ENCODE results near the gene NPC2.
A peak's percentile ranks its signal among the peaks of the same experiment; 100 is the strongest.

The NPC2 gene

DNA sequence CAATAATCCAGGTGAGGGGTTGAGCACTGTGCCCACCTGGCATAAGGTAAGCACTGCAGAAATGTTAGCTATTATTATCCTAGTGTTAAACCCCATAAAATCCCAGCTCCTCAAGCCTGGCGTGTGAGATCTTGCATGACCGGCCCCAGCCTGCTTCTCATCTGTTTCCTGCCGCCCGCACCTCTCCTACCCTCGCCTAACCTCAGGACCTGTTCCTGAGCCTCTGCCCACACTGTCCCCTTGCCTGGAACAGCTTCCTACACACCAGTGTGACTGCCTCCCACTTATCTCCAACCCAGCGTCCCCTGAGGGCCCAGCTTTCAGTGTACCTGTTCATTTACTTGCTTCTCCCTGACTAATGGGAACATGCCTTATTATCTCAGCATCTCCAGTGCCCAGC is 25.1 kb upstream of the NPC2 start:
- no peak for DNase-seq

DNA sequence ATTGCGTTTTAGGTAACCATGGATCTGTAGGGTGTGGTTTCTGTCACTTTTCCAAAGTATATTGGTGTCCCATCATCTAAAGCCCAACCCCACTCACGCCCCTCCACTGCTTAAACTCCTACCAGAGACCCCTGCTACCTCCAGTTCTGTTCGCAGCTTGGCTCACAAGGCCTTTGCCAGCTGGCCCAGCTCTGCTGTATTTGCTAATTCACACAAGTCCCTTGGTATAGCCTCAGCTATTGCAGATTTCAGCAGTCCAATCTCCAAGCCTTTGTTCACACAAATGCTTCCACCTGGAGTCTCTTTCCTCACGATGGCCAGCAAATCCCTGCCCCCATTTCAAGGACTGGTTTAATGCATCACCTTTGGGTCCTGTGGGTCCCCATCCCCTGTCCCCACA is 24.6 kb upstream of the NPC2 start:
- DNase-seq = no peak

DNA sequence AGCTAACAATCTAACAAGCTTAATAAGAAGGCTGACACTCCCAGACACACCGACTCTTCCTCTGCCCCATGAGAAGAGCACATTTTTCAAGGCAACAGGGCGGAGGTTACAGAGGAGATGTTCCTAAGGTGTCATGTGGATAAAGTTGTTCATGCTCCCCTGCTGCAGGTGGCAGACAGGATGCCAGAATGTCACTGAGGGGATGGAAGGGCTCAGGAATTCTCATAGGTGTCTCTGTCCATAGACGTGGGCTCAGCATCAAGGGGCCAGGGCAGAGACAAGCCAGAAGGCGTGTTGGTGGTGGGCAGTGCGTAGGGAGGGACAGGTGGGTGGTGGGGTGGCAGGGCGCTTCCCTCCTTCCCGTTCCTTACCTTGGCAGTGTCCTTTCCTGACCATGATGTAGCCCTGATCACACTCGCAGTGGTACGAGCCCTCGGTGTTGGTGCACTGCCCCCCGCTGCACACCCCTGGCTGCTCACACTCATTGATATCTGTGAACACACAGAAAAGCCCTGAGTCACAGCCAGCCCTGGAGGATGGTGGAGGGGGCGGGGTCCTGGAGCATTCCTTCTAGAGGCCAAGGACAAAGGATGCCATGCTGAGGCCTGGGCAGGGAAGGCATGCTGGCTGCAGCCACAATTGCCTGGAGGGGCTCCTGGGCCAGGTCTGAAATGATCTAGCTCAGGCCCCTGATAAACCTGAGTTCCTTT is 23.5 kb upstream of the NPC2 start:
- no peak for DNase-seq

DNA sequence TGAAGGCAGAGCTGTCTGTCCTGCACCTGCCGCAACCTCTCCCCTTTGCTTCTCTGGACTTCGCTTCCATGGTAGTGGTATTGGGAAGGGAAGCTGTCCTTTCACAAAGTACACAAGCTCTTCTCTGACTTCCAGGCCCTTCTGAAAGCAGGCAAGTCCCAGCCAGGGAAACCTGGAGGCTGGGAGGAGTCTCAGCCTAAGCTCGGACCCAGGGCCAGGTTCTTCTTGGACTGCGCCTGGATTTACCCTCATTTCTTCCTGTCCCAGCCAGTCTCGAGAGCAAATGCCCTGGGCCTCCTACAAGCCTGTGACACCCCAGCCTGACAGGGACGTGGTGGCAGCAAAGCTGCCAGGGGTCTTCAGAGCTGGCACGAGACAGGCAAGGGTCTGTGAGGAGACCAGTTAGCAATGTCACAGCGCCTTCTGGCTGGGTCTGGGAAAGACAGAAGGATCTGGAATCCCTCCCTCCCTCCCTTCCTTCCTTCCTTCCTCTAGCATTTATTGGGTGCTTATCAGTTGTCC is 22.8 kb upstream of the NPC2 start:
- no peak for DNase-seq

DNA sequence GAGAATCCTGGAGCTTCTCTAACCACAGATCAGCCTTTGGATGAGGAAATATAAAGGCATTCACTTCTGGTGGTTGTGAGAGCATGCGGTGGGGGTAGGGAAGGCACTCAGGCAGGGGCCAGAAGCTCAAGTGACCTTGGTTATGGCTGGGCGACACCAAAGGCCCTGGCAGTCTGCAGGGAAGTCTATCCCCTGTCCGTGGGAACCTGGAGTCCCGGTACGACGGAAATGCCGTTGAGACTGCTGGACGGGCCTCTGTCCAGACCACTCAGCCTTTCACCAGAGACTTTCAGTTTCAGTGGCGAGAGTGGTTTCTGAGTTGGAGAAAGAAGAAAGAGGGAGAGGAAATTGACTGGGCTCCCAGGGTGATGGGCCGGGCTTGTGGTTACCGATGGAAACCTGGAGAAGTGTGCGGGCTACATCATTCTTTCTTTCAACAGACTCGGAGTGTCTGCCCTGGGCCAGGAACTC is 21.4 kb upstream of the NPC2 start:
- DNase-seq = peak in 1 of 2 experiments; percentile 5

DNA sequence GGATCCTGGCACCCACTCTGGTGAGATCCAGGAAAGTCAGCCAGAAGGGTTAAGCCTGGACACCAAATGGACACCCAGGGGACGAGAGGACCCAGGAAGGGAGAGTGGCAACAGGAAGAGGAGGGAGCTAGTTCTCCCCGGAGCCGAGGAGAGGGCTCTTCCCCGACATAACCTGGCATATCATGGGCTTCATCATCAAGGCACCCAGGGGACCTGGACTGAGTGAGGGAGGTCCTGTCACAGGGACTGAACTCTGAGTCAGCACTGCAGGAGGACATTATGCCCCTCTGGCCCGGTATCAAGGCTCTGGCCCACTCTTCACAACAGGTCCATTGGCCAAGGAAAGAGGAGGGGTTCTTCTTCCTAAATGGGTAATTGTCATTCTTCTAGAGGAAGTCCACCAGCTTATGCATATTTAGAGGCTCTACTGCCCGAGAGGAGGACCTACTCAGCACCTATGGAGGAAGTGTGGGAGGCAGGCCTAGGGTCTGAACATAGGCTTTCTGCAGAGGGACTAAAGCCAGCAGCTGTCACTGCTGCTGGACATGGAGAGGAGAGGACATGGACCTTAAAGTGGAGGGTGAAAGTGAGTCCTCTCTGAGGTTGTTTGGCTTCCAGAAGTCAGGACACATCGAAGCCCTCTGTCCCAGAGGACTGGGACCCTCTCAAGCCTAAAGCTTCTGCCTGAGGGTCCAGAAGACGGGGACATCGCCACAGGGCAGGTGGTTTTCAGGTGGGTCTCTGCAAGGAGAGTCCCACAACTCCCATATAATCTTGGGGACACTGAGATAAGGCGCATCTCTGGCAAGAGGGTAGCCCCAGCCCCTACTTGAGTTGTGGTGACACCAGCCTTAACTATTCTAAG is 19.1 kb upstream of the NPC2 start:
- DNase-seq = no peak

DNA sequence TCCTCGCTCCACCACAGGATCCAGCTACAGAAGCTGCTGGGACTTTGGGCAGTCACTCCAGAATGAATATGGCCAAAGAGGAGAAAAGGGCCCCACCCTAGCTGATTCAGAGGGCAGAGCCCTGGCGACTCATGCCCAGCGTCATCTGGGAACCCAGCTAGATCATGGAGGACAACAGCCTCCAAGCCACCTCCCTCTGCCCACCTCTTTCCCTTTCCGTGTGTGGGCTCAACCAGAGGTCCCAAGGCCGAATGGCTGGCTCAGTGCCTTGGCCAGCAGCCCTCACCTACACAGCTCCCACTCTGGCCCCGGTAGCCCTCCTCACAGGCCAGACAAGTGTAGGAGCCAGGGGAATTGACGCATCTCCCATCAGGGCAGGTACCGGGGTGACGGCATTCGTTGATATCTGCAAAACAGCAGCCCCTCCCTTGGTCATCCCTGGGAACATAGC is 17.9 kb upstream of the NPC2 start:
- no peak for DNase-seq

DNA sequence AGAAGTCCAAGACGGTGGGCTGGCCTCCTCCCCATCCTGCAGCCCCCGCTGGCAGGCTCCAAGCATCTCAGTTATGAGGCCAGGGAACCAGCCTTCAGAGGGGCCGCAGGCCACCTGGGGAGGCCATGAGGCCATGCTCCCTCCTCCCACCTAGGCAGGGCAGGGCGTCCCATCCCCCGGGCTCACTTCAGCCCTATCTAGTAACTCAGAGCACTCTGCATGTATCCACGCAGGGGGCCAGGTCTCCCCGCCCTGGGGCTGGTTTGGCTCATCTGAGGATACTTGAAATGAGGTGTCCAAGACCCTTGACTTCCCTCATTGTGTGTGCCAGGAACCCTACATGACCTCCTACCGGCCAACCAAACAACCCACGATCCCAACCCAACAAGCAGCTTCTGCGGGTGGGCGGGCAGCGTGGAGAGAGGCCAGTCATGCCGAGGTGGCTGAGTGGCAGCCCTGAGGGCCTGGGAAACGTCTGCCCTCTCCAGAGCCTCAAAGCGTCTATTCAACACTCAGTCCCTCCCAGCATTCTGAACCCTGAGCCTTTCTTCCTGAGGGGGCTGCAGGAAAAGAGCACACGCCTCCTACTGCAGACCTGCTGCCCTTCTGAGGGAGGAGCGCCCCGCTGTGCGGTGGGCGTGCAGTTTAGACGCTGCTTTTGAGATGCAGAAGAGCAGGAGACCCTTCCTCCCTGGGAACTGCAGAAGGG is 17.3 kb upstream of the NPC2 start:
- no peak for DNase-seq

DNA sequence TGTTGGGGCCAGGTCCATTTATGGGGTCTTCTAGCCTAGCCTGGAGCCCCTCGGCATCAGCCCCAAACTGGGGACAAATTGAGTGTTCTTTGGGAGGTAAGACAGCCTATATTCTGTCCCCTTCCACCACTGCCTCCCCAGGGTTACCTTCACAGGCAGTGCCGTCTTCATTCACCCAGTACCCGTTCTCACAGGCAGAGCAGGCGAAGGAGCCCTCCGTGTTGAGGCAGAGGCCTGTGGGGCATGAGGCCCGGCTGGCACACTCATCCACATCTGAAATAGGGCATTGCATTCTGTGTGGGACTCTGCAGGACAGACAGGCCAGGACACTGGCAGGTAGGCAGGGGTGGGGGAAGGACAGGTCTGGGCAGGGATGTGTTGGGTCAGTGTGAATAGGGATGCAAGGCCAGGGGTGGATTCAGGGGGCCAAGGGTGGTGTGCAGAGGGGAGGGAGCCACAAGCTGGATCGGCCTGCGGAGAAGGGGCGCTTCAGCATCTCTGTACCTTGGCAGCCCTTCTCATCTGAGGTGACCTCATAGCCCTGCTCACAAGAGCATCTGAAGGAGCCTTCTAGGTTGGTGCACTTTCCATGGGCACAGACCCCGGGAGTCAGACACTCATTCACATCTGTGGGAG is 16.6 kb upstream of the NPC2 start:
- DNase-seq = no peak

DNA sequence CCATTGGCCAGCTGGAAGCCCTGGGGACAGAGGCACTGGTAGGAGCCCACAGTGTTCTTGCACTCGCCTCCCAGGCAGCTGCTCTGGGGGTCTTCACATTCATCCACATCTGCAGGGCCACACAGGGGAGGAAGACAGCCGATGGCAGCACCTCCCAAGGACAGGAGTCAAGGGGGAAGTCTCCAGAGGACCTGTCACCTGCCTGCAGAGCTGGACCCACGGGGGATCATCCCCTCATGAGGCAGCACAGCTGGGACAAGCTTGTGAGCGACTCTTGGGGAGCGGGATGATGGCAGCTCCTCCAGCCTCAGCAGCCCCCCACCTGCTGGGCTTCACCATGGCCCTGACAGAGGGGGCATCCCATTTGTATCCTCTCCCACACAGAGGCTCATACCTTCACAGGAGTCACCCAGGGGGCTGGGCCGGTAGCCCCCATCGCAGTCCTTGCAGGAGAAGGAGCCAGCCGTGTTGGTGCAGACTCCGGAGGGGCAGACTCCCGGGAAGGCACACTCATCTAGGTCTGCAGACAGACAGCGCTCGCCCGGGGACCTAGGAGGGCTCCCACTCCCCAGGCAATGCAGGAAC is 15.8 kb upstream of the NPC2 start:
- DNase-seq = no peak

DNA sequence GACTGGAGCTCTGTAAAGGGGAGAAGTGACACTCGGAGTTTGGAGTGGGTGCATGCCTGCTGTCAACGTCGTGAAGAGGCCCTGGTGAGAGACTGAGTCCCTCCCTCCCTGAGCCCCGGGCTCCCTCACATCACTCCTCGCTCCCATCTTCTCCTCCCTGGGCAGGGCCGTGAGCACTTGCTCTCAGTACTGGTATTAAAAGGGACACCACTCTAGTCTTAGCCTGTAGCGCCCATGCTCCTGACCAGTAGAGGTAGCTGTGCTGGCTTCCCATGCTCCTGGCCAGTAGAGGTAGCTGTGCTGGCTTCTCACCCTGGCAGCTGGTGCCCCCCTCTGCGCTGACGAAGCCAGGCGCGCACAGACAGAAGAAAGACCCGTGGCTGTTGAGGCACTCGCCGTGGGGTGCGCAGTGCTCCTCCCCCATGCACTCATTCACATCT is 15.2 kb upstream of the NPC2 start:
- peak in 1 of 2 experiments; percentile 6 for DNase-seq

DNA sequence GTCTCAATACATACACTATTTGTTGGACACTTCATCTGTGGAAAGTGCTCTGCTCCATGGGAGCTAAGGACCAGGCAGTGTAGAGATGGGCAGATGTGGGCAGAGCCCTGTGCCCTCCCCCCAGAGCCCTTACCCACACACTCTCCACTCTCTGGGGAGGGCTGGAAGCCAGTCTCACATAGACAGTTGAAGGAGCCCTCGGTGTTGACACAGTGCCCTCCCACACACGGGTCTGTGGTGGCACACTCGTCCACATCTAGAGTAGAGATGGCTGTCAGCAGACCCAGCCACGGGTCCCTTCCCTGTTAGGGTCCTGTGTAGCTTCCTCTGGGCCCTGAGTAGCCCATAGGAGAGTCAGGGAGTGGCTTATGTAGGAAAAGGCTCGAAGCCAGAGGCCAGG is 14.7 kb upstream of the NPC2 start:
- no peak for DNase-seq

DNA sequence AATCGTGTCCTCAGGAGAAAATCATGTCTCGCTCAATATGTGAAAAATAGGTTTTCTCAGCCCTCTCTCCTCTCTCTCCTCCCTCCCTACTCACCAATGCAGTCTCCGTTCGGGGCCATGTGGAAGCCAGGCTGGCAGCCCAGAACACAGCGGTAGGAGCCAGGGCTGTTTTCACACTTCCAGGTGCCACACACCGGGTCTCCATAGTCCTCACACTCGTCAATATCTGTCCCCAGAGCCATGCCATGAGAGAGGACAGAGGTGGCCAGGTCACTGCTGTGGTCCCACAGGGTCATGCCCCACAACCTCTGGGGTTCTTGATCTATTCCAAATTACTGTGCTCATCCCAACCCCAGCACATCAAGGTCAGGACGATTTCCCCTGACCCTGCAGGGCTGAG is 14.0 kb upstream of the NPC2 start:
- DNase-seq = no peak

DNA sequence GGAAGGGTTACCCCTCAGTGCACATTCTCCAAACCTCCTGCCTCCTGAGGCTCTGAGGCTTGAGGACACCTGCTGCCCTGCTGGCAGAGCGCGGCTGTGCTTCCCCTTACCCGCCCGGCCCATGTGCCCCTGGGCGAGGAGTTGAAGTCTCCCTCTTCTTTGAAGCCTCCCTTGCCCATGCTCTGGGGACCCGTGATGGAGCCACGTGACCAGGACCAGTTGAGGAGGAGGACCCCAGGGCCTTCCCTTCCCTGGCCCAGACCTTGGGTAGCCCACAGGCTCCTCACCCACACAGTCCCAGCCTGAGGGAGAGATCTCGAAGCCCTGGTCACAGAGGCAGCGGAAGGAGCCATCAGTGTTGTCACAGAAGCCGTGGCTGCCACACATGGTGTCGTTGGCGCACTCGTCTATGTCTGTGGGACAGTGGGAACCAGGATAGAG is 13.3 kb upstream of the NPC2 start:
- no peak for DNase-seq

DNA sequence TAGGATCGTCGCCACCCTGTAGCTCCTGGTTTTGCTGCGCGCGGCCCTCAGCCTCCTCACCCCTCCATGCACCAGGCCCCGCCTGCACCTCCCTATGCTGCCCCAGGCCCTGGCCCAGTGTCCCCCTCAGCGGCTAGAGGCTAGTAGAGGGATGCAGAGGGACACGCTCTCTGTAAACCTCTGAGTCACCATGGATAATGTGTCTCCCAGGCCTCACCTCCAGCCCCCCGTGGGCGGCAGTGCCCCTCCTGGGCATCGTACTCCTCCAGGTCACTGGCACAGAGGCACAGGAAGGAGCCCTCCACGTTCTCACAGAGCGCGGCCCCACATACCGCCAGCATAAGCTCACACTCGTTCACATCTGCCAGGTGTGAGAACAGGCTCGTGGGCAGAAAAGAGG is 12.7 kb upstream of the NPC2 start:
- DNase-seq = no peak

DNA sequence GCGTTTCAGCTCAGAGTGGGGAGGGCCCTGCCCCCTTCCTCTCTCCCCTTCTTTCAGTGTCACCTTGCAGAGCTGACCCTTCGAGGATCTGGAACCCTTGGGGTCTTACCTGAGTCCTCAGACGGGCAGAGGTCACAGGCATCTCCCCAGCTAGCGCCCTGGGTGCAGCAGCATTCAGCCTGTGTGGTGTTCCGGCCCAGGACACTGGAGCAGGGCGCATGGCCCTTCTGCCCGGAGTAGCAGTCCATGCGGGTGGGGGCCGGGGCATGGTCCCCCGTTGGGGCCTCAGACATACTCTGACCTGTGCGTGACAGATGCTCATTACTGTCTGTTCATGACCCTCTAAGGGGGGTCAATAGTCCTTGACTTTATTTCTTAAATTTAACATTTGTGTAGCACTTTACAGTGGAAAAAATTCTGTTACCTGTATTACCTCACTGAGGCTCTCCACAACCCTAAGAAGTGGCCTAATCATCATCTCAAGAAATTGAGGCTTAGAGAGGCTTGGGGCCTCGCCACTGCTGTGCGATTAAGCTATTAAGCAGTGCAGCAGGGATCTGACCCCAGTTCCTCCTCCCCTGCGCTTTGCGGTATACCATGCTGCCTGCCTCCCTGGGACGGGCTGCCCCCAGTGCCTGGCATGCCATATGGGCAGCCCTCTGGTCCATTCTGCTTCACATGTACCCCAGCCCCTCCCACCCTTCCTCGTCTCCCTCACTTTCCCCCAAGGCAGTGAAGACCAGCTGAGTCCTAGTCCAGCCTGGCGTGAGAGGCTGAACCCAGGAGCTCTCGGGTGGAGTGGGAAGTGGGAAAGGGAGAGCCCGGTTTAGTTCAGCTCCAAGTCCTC is 12.0 kb upstream of the NPC2 start:
- DNase-seq = no peak

DNA sequence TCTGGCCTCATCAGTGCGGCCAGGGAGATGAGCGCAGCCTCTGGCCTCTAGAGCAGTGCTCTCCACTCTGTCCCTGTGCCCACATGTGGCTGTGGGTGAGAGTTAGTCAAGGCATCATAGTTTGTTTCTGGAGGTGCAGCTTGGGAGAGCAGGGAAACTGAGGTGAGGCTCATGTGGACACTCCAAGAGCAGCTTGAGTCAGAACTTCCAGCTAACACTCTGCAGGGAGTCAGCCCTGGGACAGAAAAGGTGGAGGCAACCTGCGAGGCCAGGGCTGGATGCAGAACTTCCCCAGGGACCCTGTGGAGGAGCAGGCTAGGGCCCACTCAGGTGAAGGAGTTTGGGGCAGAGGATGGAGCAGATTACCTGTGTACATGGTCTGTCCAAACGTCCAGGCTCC is 11.3 kb upstream of the NPC2 start:
- DNase-seq = no peak

DNA sequence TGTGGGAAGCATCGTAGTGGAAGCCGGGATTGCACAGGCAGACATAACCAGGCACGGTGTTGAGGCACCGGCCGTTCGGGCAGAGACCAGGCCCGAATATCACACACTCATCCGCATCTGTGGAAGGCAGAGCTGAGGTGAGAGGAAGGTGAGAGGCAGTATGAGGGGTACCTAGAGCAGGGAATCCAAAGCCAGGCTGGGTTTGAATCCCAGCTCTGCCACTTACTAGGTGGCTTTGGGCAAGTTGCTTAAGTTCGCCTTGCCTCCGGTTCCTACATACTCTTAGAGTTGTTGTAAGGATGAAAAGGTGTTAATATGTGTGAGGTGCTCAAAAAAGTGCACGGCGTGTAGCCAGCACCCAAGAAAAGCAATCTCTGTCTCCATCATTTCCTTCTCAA is 10.8 kb upstream of the NPC2 start:
- no peak for DNase-seq

DNA sequence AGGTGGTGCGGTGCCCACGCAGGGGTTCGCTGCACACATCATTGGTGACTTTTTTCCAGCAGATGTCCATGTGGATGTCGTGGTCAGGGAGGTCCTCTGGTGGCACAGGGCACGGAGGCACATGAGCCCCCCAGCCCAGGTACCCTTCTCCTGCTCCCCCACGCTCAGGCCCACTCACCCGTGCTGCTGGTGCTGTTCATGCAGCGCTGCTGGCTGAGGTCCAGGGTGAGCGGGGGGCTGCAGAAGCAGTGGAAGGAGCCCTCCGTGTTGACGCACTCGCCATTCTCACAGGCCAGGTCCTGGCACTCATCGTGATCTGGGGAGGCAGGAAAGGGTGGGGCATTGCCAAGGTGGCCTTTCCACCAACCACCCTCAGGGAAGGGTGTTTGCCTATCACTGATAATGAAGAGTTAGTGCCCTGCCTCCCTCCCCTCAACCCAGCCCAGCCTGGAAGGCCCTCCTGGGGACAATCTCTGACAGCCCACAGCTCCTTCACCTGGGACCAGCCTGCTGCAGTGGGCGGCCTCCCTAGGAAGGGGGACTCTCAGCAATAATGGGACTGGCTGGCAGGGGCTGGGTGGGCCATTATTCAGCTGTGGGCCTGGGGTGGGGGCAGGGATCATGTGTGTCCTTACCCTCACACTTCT is 10.3 kb upstream of the NPC2 start:
- no peak for DNase-seq

DNA sequence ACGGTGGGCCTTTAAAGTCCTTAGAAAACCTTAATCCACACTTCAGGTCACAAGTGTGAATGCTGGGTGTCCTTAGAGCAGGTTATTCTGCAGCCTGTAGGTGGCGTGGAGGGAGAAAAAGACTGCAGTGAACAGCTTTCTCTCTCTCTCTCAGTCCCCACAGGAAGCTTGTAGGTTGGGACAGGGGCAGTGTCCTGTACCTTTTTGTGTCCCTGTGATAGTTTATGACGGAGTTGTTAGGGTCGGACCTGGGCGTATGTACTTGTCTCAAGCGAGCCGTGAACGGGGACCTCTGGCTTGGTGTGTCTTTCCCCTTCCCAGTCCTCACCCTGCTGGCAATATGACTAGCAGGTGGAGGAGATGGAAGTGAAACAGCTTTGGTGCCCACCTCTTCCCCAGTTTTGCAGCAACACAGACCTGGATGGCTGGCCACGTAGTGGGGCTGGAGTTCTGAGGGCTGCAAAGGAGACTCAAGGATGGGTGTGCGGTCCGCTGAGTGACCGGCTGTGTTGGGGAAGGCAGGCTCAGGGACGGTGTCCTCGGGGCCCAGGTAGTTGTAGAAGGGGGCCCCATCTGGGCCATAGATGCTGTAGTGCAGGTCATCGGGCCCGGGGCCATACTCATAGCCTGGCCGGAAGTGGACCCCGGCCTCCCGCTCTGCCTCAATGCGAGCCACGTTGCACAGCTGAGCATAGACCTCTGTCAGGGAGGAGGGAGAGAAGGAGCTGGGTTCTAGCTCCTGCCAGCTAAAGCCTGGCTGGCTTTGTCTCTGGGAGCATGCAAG is 9.3 kb upstream of the NPC2 start:
- DNase-seq = peak; percentile 54 to 60

Measured in Kasumi-1 (cell line).